Measurements from ENCODE around the gene EHBP1L1. TPM values are rescaled to one million over a fixed set of nuclear protein-coding genes. Genes with fewer than 3 reads are reported as not detected.
"Not testable (repeated sequence)": the region's sequence is repeated elsewhere in the genome, so short reads cannot be mapped to it uniquely, and the experiment has no call there.

The EHBP1L1 gene
- total RNA-seq, 2 experiments from 2014 or later = 69.2 to 96.7 TPM

DNA sequence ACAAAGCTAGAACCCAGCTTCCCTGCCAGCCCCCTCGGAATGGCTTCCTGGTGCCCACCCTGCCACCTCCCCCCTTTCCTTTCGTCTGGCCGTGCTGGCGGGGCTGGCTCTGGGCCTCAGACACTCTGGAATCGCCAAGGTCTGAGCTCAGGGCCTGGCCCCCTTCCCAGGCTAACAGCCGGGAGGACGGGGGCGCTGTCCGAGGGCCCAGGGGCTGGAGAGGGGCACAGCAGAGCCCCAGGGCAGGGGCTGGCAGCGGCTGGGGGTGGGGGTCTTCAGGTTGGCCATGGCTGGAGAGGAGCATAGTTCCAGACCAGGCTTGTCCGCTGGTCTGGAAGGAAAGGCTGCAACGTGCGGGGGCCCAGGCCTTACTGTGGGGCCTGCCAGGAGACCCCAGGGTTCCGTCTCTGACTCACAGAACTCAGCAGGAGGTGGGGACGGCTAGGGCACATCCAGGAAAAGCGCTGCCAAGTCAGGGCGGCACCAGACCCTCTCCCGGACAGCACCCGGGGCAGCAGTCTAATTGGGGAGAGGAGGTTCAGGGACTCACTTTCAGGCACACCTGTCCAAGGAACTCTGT is 16.8 kb upstream of the EHBP1L1 start:
- ChIA-PET CTCF (interaction anchor here (0.6 to 10.2 kb wide), 6 partner anchors 8 to 525 kb away, joined by 3 to 66 read pairs (median 3); partner anchors contain the start of genes FAM89B and ZNRD2), POLR2A (no interaction called here)
- Mint-ChIP-seq H3K9me3 (no peaks in the 10 kb centered on the region), H3K36me3 (ENCODE audit: low read depth) (no peaks in the 10 kb centered on the region), H3K27ac (peak overlapping the region; percentile 77), H3K4me3 (peak overlapping the region; percentile 51), H3K27me3 (no peaks in the 10 kb centered on the region), H3K4me1 (peaks cover 61% of the 10 kb centered on the region)
- DNase-seq = no peak

DNA sequence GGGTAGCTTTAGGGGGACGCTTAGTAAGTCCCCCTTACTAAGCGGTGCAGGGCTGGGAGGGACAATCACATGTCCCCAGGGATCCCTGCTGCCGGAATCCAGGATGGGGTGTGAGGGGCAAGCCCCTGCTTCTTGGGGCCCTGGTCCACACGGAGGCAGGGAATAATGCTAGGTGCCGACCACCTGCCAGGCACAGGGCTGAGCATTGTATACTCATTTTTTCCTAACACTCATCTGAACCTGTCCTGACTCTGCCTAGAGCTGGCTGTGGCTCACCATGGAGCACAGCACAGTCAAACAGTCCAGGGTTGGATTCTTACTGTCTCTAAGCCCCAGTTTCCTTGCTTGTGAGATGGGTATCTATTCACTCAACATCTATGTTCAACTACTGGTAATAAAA is 16.3 kb upstream of the EHBP1L1 start:
- POLR2A ChIA-PET = no interaction called here
- Mint-ChIP-seq H3K9me3 (no peaks in the 10 kb centered on the region), H3K36me3 (ENCODE audit: low read depth) (no peaks in the 10 kb centered on the region), H3K4me1 (peaks cover 57% of the 10 kb centered on the region), H3K27ac (peak overlapping the region; percentile 77), H3K27me3 (no peaks in the 10 kb centered on the region), H3K4me3 (peak overlapping the region; percentile 50)
- CTCF ChIA-PET = interaction anchor here (1.0 to 10.2 kb wide), 8 partner anchors 8 to 34 kb away, joined by 3 to 66 read pairs (median 5); partner anchors contain the start of genes FAM89B and ZNRD2
- DNase-seq = no peak

DNA sequence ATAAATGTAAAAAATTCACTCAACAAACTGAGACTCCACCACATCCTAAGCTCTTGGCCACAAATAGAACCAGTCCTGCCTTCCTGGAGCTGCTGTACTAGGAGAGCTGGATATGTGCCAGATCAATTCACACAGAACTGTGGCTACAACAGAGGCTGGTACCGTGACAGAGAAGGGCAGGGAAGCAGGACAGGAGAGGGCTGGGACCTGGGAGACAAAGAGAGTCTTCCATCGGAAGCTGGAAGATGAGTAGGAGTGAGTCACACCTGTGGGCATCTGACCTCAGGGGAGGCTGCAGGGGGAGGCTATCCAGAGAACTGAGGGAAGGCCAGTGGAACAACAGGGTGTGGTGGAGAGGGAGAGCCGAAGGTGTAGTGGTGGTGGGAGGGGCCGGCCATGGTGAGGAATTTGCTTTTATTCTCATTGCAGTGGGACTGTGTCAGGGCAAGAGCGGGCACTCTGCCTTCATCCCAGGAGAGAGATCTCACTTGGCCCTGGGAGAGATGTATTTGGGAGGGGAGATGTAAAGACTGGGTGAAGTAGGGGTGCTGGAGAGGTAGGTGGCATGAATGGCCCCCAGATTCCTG is 15.8 kb upstream of the EHBP1L1 start:
- peak overlapping the region; percentile 77 for H3K27ac Mint-ChIP-seq
- CTCF ChIA-PET = interaction anchor here (1.0 to 10.2 kb wide), 6 partner anchors 9 to 34 kb away, joined by 3 to 66 read pairs (median 12); partner anchors contain the start of genes FAM89B and ZNRD2
- no peaks in the 10 kb centered on the region for H3K27me3 Mint-ChIP-seq
- H3K4me1 Mint-ChIP-seq = peaks cover 55% of the 10 kb centered on the region
- peaks cover 3% of the 10 kb centered on the region for H3K36me3 Mint-ChIP-seq (ENCODE audit: low read depth)
- no peak overlapping the region for H3K4me3 Mint-ChIP-seq
- H3K9me3 Mint-ChIP-seq = no peaks in the 10 kb centered on the region
- POLR2A ChIA-PET = no interaction called here
- no peak for DNase-seq

DNA sequence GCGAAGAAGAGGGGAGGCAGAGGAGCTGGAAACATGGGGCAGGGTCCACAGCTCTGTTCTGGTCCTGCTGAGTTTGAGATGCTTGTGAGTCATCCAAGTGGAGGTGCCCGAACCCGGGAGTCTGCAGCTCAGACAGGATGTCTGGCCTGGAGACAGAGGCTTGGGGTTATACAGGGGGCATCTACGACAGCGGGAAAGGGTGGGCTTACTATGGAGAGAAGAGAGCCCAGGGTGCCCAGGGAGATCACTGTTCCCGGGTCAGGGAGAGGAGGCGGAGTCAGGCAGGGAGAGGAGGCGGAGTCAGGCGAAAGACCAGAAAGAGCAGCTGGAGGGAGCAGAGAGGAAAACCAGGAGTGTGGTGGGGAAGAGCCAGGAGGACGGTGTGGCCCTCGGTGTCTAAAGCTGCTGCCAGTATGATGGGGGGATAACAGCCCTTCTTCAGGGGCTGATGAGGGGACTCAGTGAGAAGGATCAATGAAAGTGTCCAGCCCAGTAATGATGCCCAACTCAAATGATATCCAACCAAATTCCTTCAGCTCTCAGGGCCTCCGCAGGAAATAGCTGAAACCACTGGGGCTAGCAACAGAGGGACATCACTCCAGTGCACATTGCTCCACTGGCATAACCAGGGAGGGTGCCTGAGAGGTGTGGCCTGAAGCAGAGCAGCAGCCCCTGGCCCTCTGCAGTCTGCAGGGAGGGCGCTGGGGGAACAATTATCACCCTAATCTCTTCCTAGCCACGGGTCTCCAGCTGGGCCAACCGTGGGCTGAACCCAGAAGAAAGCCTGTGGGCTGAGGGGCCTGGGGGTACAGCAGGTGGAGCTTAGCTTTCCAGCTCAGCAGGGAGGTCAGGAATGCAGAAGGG is 15.1 kb upstream of the EHBP1L1 start:
- POLR2A ChIA-PET = no interaction called here
- Mint-ChIP-seq H3K4me1 (peaks cover 55% of the 10 kb centered on the region), H3K4me3 (no peak overlapping the region)

DNA sequence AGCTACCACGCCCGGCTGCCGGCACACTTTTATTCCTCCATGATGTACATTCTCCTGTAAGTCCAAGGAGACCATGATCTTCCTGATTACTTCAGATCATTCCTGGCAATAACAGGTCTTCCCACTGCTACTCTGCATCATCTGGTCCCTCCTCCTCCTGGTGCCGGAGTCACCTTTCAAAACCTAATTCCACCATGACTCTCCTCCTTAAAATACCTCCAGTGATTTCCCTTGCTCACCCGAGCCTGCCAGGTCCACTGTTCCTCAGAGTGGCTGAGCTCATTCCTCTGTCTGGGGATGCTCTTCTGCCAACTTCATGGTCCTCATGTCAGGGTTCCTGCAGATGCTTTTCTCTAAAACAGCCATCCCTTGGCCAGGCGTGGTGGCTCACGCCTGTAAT is 13.8 kb upstream of the EHBP1L1 start:
- Mint-ChIP-seq H3K27me3 (no peaks in the 10 kb centered on the region), H3K36me3 (ENCODE audit: low read depth) (peaks cover 13% of the 10 kb centered on the region), H3K4me1 (peaks cover 55% of the 10 kb centered on the region), H3K9me3 (no peaks in the 10 kb centered on the region), H3K27ac (no peak overlapping the region), H3K4me3 (no peak overlapping the region)
- ChIA-PET POLR2A (no interaction called here), CTCF (interaction anchor here (0.9 to 10.2 kb wide), 6 partner anchors 10 to 247 kb away, joined by 3 to 66 read pairs (median 10); partner anchors contain the start of genes FAM89B and ZNRD2)
- no peak for DNase-seq

More for the DNA sequence above, 15.1 kb upstream of the EHBP1L1 start:
- CTCF ChIA-PET = interaction anchor here (0.8 to 10.2 kb wide), 6 partner anchors 8 to 19 kb away, joined by 3 to 66 read pairs (median 12); partner anchors contain the start of genes EHBP1L1, FAM89B and ZNRD2
- Mint-ChIP-seq H3K36me3 (ENCODE audit: low read depth) (peaks cover 7% of the 10 kb centered on the region), H3K27me3 (no peaks in the 10 kb centered on the region), H3K27ac (peak overlapping the region; percentile 68), H3K9me3 (no peaks in the 10 kb centered on the region)
- no peak for DNase-seq

DNA sequence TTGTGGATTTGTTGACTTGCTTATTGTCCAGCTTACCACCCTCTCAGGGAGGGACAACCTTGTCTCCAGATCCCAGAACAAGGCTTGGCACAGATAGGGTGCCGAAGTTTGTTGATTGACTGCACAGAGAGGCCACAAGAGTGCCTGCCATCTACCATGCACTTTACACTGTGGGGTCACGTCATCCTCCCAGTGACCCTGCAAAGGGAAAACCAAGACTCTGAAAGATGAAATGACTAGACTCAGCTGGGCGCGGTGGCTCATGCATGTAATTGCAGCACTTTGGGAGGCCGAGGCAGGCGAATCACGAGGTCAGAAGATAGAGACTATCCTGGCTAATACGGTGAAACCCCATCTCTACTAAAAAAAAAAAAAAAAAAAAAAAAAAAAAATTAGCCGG is 13.1 kb upstream of the EHBP1L1 start:
- Mint-ChIP-seq H3K27me3 (no peaks in the 10 kb centered on the region), H3K9me3 (no peaks in the 10 kb centered on the region), H3K27ac (peak overlapping the region; percentile 41), H3K4me3 (no peak overlapping the region), H3K36me3 (ENCODE audit: low read depth) (peaks cover 13% of the 10 kb centered on the region), H3K4me1 (peaks cover 50% of the 10 kb centered on the region)
- CTCF ChIA-PET = interaction anchor here (1.4 to 10.2 kb wide), 5 partner anchors 9 to 248 kb away, joined by 3 to 66 read pairs (median 18); partner anchors contain the start of genes FAM89B and ZNRD2
- POLR2A ChIA-PET = interaction anchor here (0.6 kb wide), 1 partner anchor 8 kb away, joined by 7 read pairs; no protein-coding TSS in a partner anchor
- DNase-seq = no peak

DNA sequence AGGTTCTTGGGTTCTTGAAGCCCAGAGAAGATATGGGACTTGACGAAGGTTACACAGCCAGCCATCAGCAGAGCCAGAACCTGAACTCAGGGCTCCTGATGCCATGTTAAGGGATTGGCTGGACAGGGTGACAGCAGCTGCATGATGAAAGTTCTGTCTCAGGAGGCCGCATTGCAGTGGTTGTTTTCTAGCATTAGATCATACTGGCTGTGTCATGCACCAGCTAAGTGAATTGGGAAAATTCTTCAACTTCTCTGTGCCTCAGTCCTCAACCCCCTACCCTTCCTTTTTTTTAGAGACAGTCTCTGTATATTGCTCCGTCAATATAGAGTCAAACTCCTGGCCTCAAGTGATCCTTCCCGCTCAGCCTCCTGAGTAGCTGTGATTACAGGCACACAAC is 12.3 kb upstream of the EHBP1L1 start:
- Mint-ChIP-seq H3K27ac (no peak overlapping the region), H3K36me3 (ENCODE audit: low read depth) (peaks cover 17% of the 10 kb centered on the region), H3K4me1 (peaks cover 56% of the 10 kb centered on the region), H3K4me3 (no peak overlapping the region), H3K9me3 (no peaks in the 10 kb centered on the region), H3K27me3 (no peaks in the 10 kb centered on the region)
- POLR2A ChIA-PET = interaction anchor here (0.6 kb wide), 1 partner anchor 7 kb away, joined by 7 read pairs; no protein-coding TSS in a partner anchor
- no peak for DNase-seq
- CTCF ChIA-PET = interaction anchor here (0.7 to 10.2 kb wide), 5 partner anchors 10 to 1736 kb away, joined by 3 to 66 read pairs (median 4); no protein-coding TSS in a partner anchor

DNA sequence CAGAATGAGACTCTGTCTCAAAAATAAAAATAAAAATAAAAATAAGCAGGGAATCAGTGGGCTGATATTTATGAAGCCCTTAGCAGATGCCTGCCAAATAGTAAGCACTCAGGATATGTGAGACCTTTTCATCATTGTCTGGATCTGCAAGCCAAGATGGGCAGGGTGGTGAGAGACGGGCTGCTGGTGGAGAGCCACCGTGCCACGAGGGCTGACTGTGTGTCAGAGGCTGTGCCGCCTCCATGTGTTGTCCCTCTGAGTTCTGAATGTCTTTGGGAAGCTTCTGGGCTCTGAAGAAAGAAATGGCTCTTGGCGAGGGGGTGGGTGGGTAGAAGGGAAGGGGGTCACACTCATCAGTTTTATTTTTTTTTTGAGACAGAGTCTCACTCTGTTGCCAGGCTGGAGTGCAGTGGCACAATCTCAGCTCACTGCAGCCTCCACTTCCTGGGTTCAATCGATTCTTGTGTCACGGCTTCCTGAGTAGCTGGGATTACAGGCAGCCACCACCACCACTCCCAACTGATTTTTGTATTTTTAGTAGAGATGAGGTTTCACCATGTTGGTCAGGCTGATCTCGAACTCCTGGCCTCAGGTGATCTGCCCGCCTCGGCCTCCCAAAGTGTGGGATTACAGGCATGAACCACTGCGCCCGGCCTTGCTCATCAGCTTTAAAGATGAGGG is 10.8 kb upstream of the EHBP1L1 start:
- ChIA-PET POLR2A (interaction anchor here (0.6 to 1.5 kb wide), 2 partner anchors 60 to 142 kb away, joined by 4 to 7 read pairs; partner anchors contain the start of gene NEAT1), CTCF (interaction anchor here (0.6 to 10.2 kb wide), 8 partner anchors 8 to 698 kb away, joined by 3 to 66 read pairs (median 4); partner anchors contain the start of gene SCYL1)
- DNase-seq, H3K9me3 Mint-ChIP-seq, H3K27me3 Mint-ChIP-seq: not testable (repeated sequence)
- H3K4me1 Mint-ChIP-seq = peaks cover 56% of the 10 kb centered on the region
- H3K27ac Mint-ChIP-seq = peak overlapping the region; percentile 96
- peaks cover 20% of the 10 kb centered on the region for H3K36me3 Mint-ChIP-seq (ENCODE audit: low read depth)
- H3K4me3 Mint-ChIP-seq = peak overlapping the region; percentile 50

DNA sequence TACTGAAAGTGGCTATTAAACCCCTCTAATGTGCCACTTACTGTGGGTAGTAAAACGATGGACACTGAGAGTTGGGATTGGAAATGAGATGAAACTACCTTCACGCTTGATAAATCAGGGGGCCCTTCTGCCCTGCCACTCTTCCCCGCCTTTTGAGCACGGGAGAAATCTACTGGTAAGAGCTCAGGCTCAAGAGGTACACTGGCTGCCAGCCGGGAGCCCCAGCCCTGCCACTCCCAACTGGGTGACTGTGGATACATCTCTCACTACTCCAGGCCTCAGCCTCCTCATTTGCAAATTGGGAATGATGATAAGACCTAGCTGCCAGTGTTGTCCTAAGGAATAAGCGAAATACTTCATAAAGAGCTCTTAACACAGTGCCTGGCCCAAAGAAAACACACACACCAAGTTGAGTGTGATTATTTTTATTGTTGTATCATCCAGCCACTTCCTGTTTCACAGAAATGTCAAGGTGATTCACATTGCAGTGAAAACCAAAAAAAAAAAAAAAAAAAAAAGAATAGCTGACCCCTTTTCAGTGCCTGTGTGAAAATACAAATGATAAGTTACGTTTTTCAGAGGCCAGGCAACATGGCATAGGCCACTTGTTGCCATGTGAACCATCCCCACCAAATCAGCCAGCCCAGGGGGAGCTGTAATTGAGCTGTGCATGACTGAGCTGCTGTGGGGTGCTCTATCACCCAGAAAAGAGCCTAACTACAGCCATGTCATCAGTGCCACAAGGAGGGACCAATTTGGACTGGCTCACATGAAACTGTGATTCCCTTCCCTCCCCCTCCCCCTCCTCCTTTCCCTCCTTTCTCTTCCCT is 10.0 kb upstream of the EHBP1L1 start:
- ChIA-PET CTCF (interaction anchor here (0.7 to 10.2 kb wide), 11 partner anchors 10 to 699 kb away, joined by 3 to 66 read pairs (median 4); partner anchors contain the start of genes EHBP1L1, KAT5 and SCYL1), POLR2A (interaction anchor here (0.6 to 1.5 kb wide), 3 partner anchors 21 to 143 kb away, joined by 3 to 7 read pairs (median 4); partner anchors contain the start of gene NEAT1)
- DNase-seq = peak; percentile 50
- Mint-ChIP-seq H3K4me1 (peaks cover 52% of the 10 kb centered on the region), H3K27ac (peak overlapping the region; percentile 96), H3K4me3 (peak overlapping the region; percentile 50), H3K36me3 (ENCODE audit: low read depth) (peaks cover 23% of the 10 kb centered on the region), H3K9me3 (no peaks in the 10 kb centered on the region), H3K27me3 (no peaks in the 10 kb centered on the region)

DNA sequence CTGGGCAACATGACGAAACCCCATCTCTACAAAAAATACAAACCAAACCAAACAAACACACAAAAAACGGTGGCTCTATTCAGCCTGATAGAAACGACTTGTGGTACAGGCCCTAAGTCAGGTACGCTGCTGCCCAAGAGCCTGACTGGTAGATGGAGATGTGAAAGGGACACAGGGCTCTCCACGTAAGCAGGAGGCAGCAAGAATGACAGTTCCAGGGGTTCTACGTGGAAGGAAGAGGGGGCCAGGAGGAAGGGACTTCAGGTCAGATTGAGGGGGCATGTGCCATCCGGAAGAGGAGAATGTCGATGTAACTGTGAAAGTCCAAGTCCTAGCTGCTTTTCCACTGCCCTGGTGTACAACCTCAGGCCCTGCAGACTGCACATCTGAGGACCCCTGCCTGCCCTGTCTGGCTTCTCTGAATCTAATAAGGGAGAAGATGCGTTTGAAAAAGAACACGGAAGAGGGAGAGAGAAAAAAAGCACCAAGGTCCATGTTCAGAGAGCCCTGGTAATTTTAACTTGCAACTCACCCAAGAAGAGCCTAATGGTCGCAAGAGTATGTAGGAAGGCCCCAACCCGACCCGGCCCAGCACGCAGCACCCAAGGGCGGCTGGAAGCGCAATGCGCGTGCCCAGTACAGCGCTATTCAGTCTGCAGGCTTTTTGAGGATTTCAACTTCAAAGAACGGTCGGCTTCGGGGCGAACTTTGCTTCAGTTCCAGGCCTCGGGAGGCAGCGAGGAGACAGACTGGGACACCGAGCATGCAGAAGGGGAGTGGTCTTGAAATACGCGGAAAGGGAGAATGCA is 6.5 kb upstream of the EHBP1L1 start:
- peaks cover 36% of the 10 kb centered on the region for H3K36me3 Mint-ChIP-seq (ENCODE audit: low read depth)
- peaks cover 61% of the 10 kb centered on the region for H3K4me1 Mint-ChIP-seq
- H3K9me3 Mint-ChIP-seq = no peaks in the 10 kb centered on the region
- peak overlapping the region; percentile 99 for H3K4me3 Mint-ChIP-seq
- ChIA-PET POLR2A (interaction anchor here (2.0 kb wide), 1 partner anchor 69 kb away, joined by 10 read pairs; no protein-coding TSS in a partner anchor), CTCF (interaction anchor here (0.7 to 6.0 kb wide), 12 partner anchors 8 to 439 kb away, joined by 3 to 57 read pairs (median 6); partner anchors contain the start of genes LTBP3, MAP3K11, MUS81 and PCNX3)
- peak overlapping the region; percentile 99 for H3K27ac Mint-ChIP-seq
- no peak for DNase-seq
- no peaks in the 10 kb centered on the region for H3K27me3 Mint-ChIP-seq

All from activated CD4-positive, alpha-beta T cell treated with anti-CD3 and anti-CD28 coated beads, Interleukin-2, amount 10 ng/mL, durations not matched to agents 7 days and 5 days (primary cell).